Naive thymus-derived CD8-positive, alpha-beta T cell (primary cell): ENCODE results near the gene VRTN. TPM values are rescaled to one million over a fixed set of nuclear protein-coding genes. Genes with fewer than 3 reads are reported as not detected.
"Not testable (repeated sequence)": the region's sequence is repeated elsewhere in the genome, so short reads cannot be mapped to it uniquely, and the experiment has no call there.

Experiments
- ATAC-seq, 2 donors: fragments of 150-1000 bp; cut with Tn5 transposase in 1 of 2; sonication (Bioruptor Pico), chemical (Tn5 transposase) in 1 of 2; 1 replicate in 1 of 2; 2 replicates in 1 of 2; pipeline ENCODE4 v1.10.0; 2021; ENCODE audit warnings: mild to moderate bottlenecking in 2 of 2, moderate library complexity in 2 of 2
- POLR2A ChIA-PET: fragments of 350-600 bp; sonication (Branson Sonifier 250); formaldehyde crosslinking; loops from one replicate; lab custom pipeline; 2021; ENCODE audit warnings: antibody characterized with exemption; lab: Charles Lee
- DNase-seq, 10 donors: peaks; one replicate each; pipeline versions ENCODE4 v3.0.0 to v3.0.0-alpha.2; 2020 to 2022
- H3K27ac Mint-ChIP-seq, 10 donors: one replicate each; pipeline ENCODE4 v1.8.0; 2020 to 2022; ENCODE audit warnings: mild to moderate bottlenecking in 10 of 10, mixed read lengths in 10 of 10, moderate library complexity in 4 of 10, inconsistent platforms in 1 of 10
- H3K27me3 Mint-ChIP-seq, 5 donors: one replicate each; pipeline ENCODE4 v1.8.0; 2021 to 2022; ENCODE audit warnings: mixed read lengths in 5 of 5
- H3K36me3 Mint-ChIP-seq, 3 donors: one replicate each; pipeline ENCODE4 v1.8.0; 2020 to 2022; ENCODE audit warnings: mixed read lengths in 3 of 3, mild to moderate bottlenecking in 2 of 3, inconsistent platforms in 1 of 3
- H3K4me1 Mint-ChIP-seq, 4 donors: one replicate each; pipeline ENCODE4 v1.8.0; 2021 to 2022; ENCODE audit warnings: mixed read lengths in 4 of 4
- H3K4me3 Mint-ChIP-seq, 10 donors: one replicate each; pipeline ENCODE4 v1.8.0; 2020 to 2022; ENCODE audit warnings: mild to moderate bottlenecking in 10 of 10, mixed read lengths in 10 of 10, moderate library complexity in 6 of 10, inconsistent platforms in 1 of 10
- H3K9me3 Mint-ChIP-seq, 9 donors: one replicate each; pipeline ENCODE4 v1.8.0; 2020 to 2022; ENCODE audit warnings: mixed read lengths in 9 of 9, mild to moderate bottlenecking in 3 of 9, inconsistent platforms in 1 of 9, moderate library complexity in 1 of 9
- polyA plus RNA-seq, 3 donors: library from polyadenylated mRNA; unstranded; fragments of 300-500 nt; fragmentation: Illumina TruSeq; gene quantifications; one replicate each; pipeline ENCODE4 v1.2.3, GENCODE V29; 2021
- total RNA-seq, 8 experiments: library from RNA in 2 of 8; stranded (reverse) in 2 of 8; gene quantifications; one replicate each; pipeline ENCODE4 v1.2.3 and lab custom pipeline; 2021 to 2026

The VRTN gene
- total and polyA plus RNA-seq, 5 experiments from 2014 or later: not detected

DNA sequence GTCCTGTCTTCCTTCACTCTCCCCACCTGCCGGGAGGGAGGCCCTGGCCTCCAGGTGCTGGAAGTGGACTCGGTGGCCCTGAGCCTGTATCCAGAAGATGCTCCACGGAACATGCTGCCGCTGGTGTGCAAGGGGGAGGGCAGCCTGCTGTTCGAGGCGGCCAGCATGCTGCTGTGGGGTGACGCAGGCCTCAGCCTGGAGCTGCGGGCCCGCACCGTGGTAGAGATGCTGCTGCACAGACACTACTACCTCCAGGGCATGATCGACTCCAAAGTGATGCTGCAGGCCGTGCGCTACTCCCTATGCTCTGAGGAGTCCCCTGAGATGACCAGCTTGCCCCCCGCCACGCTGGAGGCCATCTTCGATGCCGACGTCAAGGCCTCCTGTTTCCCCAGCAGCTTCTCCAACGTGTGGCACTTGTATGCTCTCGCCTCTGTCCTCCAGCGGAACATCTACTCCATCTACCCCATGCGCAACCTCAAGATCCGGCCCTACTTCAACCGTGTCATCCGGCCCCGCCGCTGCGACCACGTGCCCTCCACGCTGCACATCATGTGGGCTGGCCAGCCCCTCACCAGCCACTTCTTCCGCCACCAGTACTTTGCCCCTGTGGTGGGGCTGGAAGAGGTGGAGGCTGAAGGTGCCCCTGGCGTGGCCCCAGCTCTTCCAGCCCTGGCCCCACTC is 8.8 kb downstream of the VRTN start:
- H3K27ac Mint-ChIP-seq: no peak overlapping the region
- H3K4me3 Mint-ChIP-seq: no peak overlapping the region
- no peaks in the 10 kb centered on the region for H3K4me1 Mint-ChIP-seq
- POLR2A ChIA-PET: no interaction called here
- no peaks in the 10 kb centered on the region for H3K9me3 Mint-ChIP-seq
- DNase-seq (no peak), ATAC-seq (no peak)
- no peaks in the 10 kb centered on the region for H3K36me3 Mint-ChIP-seq
- peaks cover 0 to 10% (median 4%) of the 10 kb centered on the region in 5 donors for H3K27me3 Mint-ChIP-seq

DNA sequence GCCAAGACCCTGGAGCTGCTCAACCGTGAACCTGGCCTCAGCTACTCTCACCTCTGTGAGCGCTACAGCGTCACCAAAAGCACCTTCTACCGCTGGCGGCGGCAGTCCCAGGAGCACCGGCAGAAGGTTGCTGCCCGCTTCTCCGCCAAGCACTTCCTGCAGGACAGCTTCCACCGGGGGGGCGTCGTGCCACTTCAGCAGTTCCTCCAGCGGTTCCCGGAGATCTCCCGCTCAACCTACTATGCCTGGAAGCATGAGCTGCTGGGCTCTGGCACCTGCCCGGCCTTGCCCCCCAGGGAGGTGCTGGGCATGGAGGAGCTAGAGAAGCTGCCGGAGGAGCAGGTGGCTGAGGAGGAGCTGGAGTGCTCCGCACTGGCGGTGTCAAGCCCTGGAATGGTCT is 9.3 kb downstream of the VRTN start:
- no peak for ATAC-seq
- Mint-ChIP-seq H3K4me3 (no peak overlapping the region), H3K36me3 (no peaks in the 10 kb centered on the region), H3K27ac (no peak overlapping the region), H3K27me3 (peaks cover 2 to 9% (median 8%) of the 10 kb centered on the region in 5 donors), H3K4me1 (peaks cover 0 to 2% (median 0%) of the 10 kb centered on the region in 4 donors), H3K9me3 (no peaks in the 10 kb centered on the region)
- no peak for DNase-seq
- POLR2A ChIA-PET: no interaction called here

DNA sequence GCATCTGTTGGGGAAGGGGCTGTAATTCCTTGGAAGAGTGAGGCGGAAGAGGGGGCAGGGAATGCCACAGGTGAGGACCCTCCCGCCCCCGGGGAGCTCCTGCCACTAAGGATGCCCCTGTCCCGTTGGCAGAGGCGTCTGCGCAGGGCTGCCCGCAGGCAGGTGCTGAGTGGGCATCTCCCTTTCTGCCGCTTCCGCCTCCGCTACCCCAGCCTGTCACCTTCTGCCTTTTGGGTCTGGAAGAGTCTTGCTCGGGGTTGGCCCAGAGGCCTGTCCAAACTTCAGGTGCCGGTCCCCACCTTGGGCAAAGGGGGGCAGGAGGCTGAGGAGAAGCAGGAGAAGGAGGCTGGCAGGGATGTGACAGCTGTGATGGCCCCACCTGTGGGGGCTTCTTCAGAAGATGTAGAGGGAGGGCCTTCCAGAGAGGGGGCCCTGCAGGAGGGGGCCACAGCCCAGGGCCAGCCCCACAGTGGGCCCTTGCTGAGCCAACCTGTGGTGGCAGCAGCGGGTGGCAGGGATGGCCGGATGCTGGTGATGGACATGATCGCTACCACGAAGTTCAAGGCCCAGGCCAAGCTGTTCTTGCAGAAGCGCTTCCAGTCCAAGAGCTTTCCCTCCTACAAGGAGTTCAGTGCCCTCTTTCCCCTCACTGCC is 10.0 kb downstream of the VRTN start:
- H3K4me1 Mint-ChIP-seq: peaks cover 0 to 2% (median 0%) of the 10 kb centered on the region in 4 donors
- POLR2A ChIA-PET: no interaction called here
- no peak overlapping the region for H3K4me3 Mint-ChIP-seq

DNA sequence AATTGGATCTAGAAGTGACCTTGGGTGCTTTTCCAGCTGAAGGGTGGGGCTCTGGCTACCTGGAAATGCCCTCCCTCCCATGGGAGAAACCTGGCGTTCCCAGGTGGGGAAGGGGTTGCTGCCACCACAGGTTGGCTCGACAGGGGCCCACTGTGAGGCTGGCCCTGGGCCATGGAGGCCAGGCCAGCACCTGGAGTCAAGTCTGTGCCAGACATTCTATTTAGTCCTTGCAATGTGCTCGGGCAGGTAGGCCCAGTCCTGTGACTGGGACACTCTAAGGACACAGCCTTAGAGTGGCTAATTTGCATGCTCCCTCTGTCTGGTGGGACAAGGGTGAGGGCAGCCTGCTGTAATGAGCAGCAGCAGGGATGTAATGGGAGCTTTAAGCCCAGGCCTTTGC is 11.9 kb downstream of the VRTN start:
- H3K36me3 Mint-ChIP-seq: no peaks in the 10 kb centered on the region
- DNase-seq (no peak), ATAC-seq (no peak)
- H3K4me1 Mint-ChIP-seq: peaks cover 0 to 2% (median 0%) of the 10 kb centered on the region in 4 donors
- H3K27ac Mint-ChIP-seq: no peak overlapping the region
- no peak overlapping the region for H3K4me3 Mint-ChIP-seq
- POLR2A ChIA-PET: no interaction called here
- H3K9me3 Mint-ChIP-seq: no peaks in the 10 kb centered on the region
- H3K27me3 Mint-ChIP-seq: peaks cover 2 to 24% (median 10%) of the 10 kb centered on the region in 5 donors

More for the DNA sequence above, 10.0 kb downstream of the VRTN start:
- no peaks in the 10 kb centered on the region for H3K9me3 Mint-ChIP-seq
- DNase-seq (no peak), ATAC-seq (no peak)
- peaks cover 2 to 9% (median 8%) of the 10 kb centered on the region in 5 donors for H3K27me3 Mint-ChIP-seq
- no peaks in the 10 kb centered on the region for H3K36me3 Mint-ChIP-seq
- no peak overlapping the region for H3K27ac Mint-ChIP-seq

DNA sequence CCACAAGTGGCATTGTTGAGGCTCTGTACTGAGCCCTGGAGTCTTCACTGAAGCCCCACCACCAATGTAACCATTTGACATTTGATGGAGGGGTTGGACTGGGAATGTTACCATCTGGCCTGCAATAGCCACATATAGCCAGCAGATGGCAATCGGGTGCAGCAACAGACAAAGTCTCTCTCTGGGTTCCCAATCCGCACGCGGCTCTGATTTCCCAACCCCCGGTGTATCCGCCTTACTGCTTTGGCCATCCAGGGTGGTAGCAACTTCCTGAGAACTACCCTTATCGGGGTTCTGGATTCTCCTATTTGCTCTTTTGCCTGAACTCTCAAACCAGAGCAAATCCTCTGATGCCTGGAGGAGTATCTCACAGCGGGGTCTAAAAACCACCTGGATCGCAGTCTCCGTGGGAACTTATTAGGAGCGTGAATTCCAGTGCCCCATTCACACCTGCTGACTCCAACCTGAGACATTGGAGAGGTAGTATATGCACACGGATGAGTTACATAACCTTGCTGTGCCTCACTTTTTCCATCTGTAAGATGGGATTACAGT is 14.2 kb downstream of the VRTN start:
- H3K36me3 Mint-ChIP-seq: no peaks in the 10 kb centered on the region
- H3K4me1 Mint-ChIP-seq: peaks cover 0 to 2% (median 0%) of the 10 kb centered on the region in 4 donors
- ATAC-seq: peak; percentile 66 to 77
- H3K27ac Mint-ChIP-seq: no peak overlapping the region
- H3K9me3 Mint-ChIP-seq: no peaks in the 10 kb centered on the region
- POLR2A ChIA-PET: no interaction called here
- H3K27me3 Mint-ChIP-seq: peaks cover 2 to 25% (median 7%) of the 10 kb centered on the region in 5 donors
- DNase-seq: peak; percentile 34 to 81 (median 60)
- H3K4me3 Mint-ChIP-seq: no peak overlapping the region

DNA sequence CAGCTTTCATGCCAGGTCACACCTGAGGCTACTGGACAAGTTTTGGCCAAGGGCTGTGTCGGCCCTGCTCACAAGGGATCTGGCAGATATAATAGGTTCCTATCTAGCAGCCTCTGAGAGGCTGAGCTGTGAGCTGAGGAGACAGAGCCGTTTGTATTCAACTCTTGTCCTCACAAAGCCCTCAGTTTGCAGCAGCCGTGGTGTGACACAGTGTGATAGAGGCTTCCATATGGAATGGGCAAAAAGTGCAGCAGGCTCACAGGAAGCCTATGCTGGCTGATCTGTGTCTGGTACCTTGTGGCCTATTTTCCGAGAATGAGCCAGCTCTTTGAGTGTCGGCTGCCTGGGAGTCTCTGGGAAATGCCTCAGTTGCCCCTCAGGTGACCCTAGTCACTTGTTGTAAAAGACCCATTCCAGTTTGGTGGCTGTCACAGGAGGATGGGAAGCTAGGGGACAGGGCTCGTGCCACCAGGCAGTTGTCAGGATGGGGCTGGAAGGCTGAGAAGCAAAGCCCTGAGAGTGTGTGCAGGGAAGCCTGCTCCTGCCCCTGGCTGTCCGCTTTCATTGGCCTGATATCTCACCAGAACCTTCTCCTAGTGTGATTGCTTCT is 16.1 kb downstream of the VRTN start:
- POLR2A ChIA-PET: no interaction called here
- ATAC-seq: no peak
- peaks cover 2 to 25% (median 7%) of the 10 kb centered on the region in 5 donors for H3K27me3 Mint-ChIP-seq
- no peak overlapping the region for H3K27ac Mint-ChIP-seq
- no peak overlapping the region for H3K4me3 Mint-ChIP-seq
- peaks cover 0 to 2% (median 0%) of the 10 kb centered on the region in 4 donors for H3K4me1 Mint-ChIP-seq
- DNase-seq: no peak
- H3K9me3 Mint-ChIP-seq: no peaks in the 10 kb centered on the region
- no peaks in the 10 kb centered on the region for H3K36me3 Mint-ChIP-seq

DNA sequence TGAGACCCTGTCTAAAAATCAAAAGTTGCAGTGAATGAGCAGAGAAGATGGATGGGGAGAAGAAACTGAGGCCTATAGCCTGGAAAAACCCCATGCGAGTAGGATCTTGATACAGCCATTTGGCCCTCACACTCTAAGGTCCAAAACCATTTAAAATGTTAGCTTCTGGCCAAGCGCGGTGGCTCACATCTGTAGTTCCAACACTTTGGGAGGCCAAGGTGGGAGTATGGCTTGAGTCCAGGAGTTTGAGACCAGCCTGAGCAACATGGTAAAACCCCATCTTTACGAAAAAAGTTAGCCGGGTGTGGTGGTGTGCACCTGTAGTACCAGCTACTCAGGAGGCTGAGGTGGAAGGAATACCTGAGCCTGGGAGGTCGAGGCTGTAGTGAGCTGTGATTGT is 19.8 kb downstream of the VRTN start:
- POLR2A ChIA-PET: no interaction called here
- no peak for DNase-seq
- Mint-ChIP-seq H3K4me3 (no peak overlapping the region), H3K36me3 (no peaks in the 10 kb centered on the region), H3K27ac (no peak overlapping the region), H3K27me3 (peaks cover 3 to 16% (median 7%) of the 10 kb centered on the region in 5 donors), H3K9me3 (no peaks in the 10 kb centered on the region), H3K4me1 (no peaks in the 10 kb centered on the region)
- ATAC-seq: no peak

DNA sequence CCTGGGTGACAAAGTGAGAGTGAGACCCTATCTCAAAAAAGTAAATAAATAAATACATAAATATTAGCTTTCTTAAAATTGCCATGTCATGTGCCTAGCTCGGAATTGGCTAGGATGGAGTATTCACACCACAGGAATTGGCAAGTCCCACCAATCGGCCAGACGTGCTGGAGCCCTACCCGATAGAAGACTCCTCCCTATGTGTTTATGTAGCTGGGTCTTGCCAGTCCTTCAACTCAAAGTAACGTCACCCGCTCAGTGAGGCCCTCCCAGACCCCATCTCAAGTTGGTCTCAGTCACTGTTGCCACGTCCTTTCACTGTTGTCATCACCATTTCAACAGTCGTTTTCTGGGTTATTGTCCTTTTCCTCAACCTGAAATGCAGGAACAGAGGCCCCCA is 20.2 kb downstream of the VRTN start:
- DNase-seq (no peak), ATAC-seq (no peak)
- no peaks in the 10 kb centered on the region for H3K36me3 Mint-ChIP-seq
- no peak overlapping the region for H3K4me3 Mint-ChIP-seq
- H3K27me3 Mint-ChIP-seq: peaks cover 3 to 16% (median 7%) of the 10 kb centered on the region in 5 donors
- no peaks in the 10 kb centered on the region for H3K9me3 Mint-ChIP-seq
- POLR2A ChIA-PET: no interaction called here
- H3K4me1 Mint-ChIP-seq: no peaks in the 10 kb centered on the region
- H3K27ac Mint-ChIP-seq: no peak overlapping the region

DNA sequence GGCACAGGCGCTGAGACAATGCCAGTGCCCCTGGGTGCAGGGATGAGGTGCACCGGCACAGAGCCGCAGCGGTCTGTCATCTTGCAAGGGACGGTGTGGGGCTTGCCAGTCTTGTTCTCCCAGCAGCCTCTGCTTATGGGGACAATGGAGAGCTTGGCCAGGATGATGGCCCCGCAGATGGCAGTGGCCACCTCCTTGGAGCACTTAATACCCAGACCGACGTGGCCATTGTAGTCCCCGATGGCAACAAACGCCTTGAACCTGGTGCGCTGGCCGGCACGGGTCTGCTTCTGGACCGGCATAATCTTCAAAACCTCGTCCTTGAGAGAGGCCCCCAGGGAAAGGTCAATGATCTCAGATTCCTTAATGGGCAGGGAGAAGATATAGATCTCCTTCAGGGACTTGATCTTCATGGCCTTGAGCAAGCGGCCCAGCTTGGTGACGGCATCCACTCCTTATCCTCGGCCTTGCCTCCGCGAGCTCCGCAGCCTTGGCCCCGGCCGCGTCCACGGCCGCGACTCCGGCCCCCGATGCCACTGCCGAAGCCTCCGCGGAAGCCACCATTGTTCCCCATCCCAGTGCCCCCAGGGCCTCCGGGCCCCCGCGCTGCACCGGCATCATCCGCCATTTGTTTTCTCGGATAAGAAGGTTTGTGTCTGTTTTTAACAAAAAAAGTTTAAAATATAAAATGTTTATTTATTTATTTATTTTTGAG is 29.9 kb downstream of the VRTN start:
- Mint-ChIP-seq H3K4me1 (no peaks in the 10 kb centered on the region), H3K9me3 (no peaks in the 10 kb centered on the region), H3K4me3 (no peak overlapping the region), H3K36me3 (no peaks in the 10 kb centered on the region), H3K27ac (no peak overlapping the region), H3K27me3 (peaks cover 0 to 2% (median 0%) of the 10 kb centered on the region in 5 donors)
- POLR2A ChIA-PET: no interaction called here
- DNase-seq (no peak), ATAC-seq (no peak)

DNA sequence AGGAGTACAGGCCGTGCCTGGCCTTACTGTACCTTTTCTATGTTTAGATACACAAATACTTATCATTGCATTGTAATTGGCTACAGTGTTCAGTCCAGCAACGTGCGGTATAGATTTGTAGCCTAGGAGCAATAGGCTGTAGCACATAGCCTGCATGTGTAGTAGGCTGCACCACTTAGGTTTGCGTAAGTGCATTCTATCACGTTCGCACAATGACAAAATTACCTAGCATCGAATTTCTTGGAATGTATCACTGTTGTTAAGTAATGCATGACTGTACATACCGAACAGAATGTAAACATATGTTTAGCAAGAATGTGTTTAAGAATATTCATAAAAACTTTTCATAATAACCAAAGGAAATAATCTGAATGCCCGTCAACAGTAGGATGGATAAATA is 31.9 kb downstream of the VRTN start:
- ATAC-seq (no peak), DNase-seq (no peak)
- H3K9me3 Mint-ChIP-seq: no peaks in the 10 kb centered on the region
- H3K36me3 Mint-ChIP-seq: no peaks in the 10 kb centered on the region
- no peak overlapping the region for H3K4me3 Mint-ChIP-seq
- POLR2A ChIA-PET: interaction anchor here (0.7 kb wide), 1 partner anchor 844 kb away, joined by 5 read pairs; no protein-coding TSS in a partner anchor
- peaks cover 0 to 4% (median 0%) of the 10 kb centered on the region in 5 donors for H3K27me3 Mint-ChIP-seq
- H3K4me1 Mint-ChIP-seq: no peaks in the 10 kb centered on the region
- H3K27ac Mint-ChIP-seq: no peak overlapping the region

DNA sequence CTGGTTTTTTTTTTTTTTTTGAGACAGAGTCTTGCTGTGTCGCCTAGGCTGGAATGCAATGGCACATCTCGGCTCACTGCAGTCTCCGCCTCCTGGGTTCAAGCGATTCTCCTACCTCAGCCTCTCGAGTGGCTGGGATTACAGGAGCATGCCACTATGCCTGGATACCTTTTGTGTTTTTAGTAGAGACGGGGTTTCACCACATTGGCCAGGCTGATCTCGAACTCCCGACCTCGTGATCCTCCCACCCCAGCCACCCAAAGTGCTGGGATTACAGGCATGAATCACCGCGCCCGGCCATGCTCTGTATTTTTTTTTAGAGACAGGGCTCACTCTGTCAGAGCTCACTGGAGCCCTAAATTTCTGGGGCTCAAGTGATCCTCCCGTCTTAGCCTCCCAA is 32.6 kb downstream of the VRTN start:
- POLR2A ChIA-PET: interaction anchor here (0.7 kb wide), 1 partner anchor 845 kb away, joined by 5 read pairs; no protein-coding TSS in a partner anchor
- H3K27me3 Mint-ChIP-seq: peaks cover 0 to 4% (median 0%) of the 10 kb centered on the region in 5 donors
- DNase-seq: no peak

DNA sequence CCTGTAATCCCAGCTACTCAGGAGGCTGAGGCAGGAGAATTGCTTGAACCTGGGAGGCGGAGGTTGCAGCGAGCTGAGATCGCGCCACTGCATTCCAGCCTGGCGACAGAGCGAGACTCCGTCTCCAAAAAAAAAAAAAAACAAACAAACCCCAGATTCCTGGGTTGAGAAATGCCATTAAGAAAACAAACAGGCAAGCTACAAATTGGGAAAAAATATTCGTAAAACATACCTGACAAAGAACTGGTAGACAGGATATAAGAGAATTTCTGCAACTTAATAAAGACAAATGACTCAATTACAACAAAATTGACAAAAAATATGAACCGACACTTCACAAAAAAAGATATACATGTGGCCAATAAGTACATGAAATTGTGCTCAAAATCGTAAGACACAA is 33.3 kb downstream of the VRTN start:
- H3K27ac Mint-ChIP-seq: not testable (repeated sequence)

More for the DNA sequence above, 32.6 kb downstream of the VRTN start:
- H3K36me3 Mint-ChIP-seq: no peaks in the 10 kb centered on the region
- no peak overlapping the region for H3K4me3 Mint-ChIP-seq
- H3K27ac Mint-ChIP-seq: no peak overlapping the region
- no peaks in the 10 kb centered on the region for H3K9me3 Mint-ChIP-seq
- H3K4me1 Mint-ChIP-seq: no peaks in the 10 kb centered on the region
- ATAC-seq: no peak

More for the DNA sequence above, 33.3 kb downstream of the VRTN start:
- H3K4me1 Mint-ChIP-seq, H3K9me3 Mint-ChIP-seq, H3K4me3 Mint-ChIP-seq, POLR2A ChIA-PET, ATAC-seq, DNase-seq, H3K27me3 Mint-ChIP-seq, H3K36me3 Mint-ChIP-seq: not testable (repeated sequence)
